Spleen (tissue), 11 donors: ENCODE results near the gene LBX2. TPM values are rescaled to one million over a fixed set of nuclear protein-coding genes. Genes with fewer than 3 reads are reported as not detected.

Source experiments
- DNase-seq: peaks from one replicate; pipeline ENCODE4 v3.0.0-alpha.2; 2020
- H3K27ac ChIP-seq, 8 donors: fragments of 200-600 bp; sonication (generic) in 7 of 8; 1 replicate in 4 of 8; 2 replicates in 4 of 8; pipeline versions ENCODE4 v1.5.0 to v1.8.0; 2016 to 2021; ENCODE audit warnings: inconsistent platforms in 4 of 8, mild to moderate bottlenecking in 4 of 8, moderate library complexity in 1 of 8
- H3K27me3 ChIP-seq, 7 donors: fragments of 200-600 bp; sonication (generic) in 6 of 7; replicated peaks in 1 of 7; 1 replicate in 4 of 7; 2 replicates in 3 of 7; pipeline versions ENCODE4 v1.5.0 to v1.8.0; 2016 to 2021; ENCODE audit warnings: inconsistent platforms in 3 of 7, mild to moderate bottlenecking in 1 of 7
- H3K36me3 ChIP-seq, 6 donors: fragments of 200-600 bp; sonication (generic) in 5 of 6; 1 replicate in 4 of 6; 2 replicates in 2 of 6; pipeline versions ENCODE4 v1.5.0 to v1.8.0; 2016 to 2021; ENCODE audit warnings: inconsistent platforms in 2 of 6
- H3K4me1 ChIP-seq, 6 donors: fragments of 200-600 bp; sonication (generic) in 5 of 6; 1 replicate in 3 of 6; 2 replicates in 3 of 6; pipeline versions ENCODE4 v1.5.0 to v1.8.0; 2016 to 2021; ENCODE audit warnings: inconsistent platforms in 3 of 6
- H3K4me3 ChIP-seq, 8 donors: fragments of 200-600 bp; sonication (generic) in 7 of 8; 1 replicate in 4 of 8; 2 replicates in 4 of 8; pipeline versions ENCODE4 v1.5.0 to v1.8.0; 2016 to 2021; ENCODE audit warnings: inconsistent platforms in 4 of 8, mild to moderate bottlenecking in 4 of 8, moderate library complexity in 2 of 8
- H3K9me3 ChIP-seq, 8 donors: fragments of 200-600 bp; sonication (generic) in 7 of 8; 1 replicate in 4 of 8; 2 replicates in 4 of 8; pipeline versions ENCODE4 v1.5.0 to v1.8.0; 2016 to 2021; ENCODE audit warnings: inconsistent platforms in 4 of 8
- CTCF ChIP-seq, 11 experiments: fragments of 200-600 bp in 7 of 11; fragments of 450-650 bp in 4 of 11; sonication (generic) in 4 of 11; IDR thresholded peaks in 8 of 11; conservative IDR thresholded peaks in 3 of 11; 1 replicate in 7 of 11; 2 replicates in 4 of 11; pipeline versions ENCODE4 v1.4.0 to v1.8.0; 2016 to 2021; ENCODE audit warnings: antibody characterized with exemption in 11 of 11, inconsistent platforms in 4 of 11, mild to moderate bottlenecking in 1 of 11
- POLR2A ChIP-seq, 3 donors: fragments of 450-650 bp; IDR thresholded peaks; one replicate each; pipeline ENCODE4 v1.5.1; 2017; ENCODE audit warnings: antibody characterized with exemption in 3 of 3, mild to moderate bottlenecking in 1 of 3
- POLR2AphosphoS5 ChIP-seq, 3 donors: sonication (generic); formaldehyde crosslinking; IDR thresholded peaks; one replicate each; pipeline ENCODE4 v1.5.1; 2017; ENCODE audit warnings: antibody characterized with exemption in 3 of 3
- WGBS, 5 donors: extraction: QIAGEN DNeasy Blood & Tissue Kit in 3 of 5; methylation state at CpG; one replicate each; pipeline versions ENCODE4 v1.1.5 to v1.1.7; 2013 to 2018; 5-methylcytosine and 5-hydroxymethylcytosine counted together
- intact Hi-C: fragments of 100-400 bp; cut with DNase I; formaldehyde crosslinking; loops from one replicate; pipeline ENCODE4 v1.15.0; 2023; ENCODE audit warnings: low total_unique reads
- polyA plus RNA-seq, 3 donors: library from polyadenylated mRNA; stranded (reverse); fragments of 200-250 nt; gene quantifications; one replicate each; pipeline ENCODE4 v1.2.1, GENCODE V29; 2013
- total RNA-seq, 7 donors: library from RNA; depleted of rRNA in 3 of 7; stranded (reverse); fragments of >200 nt in 3 of 7; fragmentation: NEBNext Ultra II Directional in 4 of 7; extraction: Animal tissue kit (Norgen Biotek cat#: 25700) in 4 of 7; gene quantifications; one replicate each; pipeline versions ENCODE4 v1.1.0 to v1.2.1, GENCODE V29; 2016 to 2021
- donor health status: healthy with polysubstance abuse.
- donor health status: DM: no; HTN: no; CAD: no; lungs with moderate emphysema.
- donor health status: DM: no; HTN: no; CAD: no.
- donor health status: Bipolar disorder and iron deficiency.
- donor health status: healthy.
- donor health status: DM: no; HTN: no; CAD: no.
- donor health status: DM: yes; HTN: yes; CAD: no.

The LBX2 gene
- total and polyA plus RNA-seq, 10 donors = 0.50 to 2.7 (median 0.91) TPM

GRCh38 chr2:74512744-74513604, 13.6 kb upstream of the LBX2 start:
- WGBS, 5 donors = 10 to 27% (median 11%) methylated on average over 18 to 36 of the region's 36 CpGs
- peak; percentile 72 for DNase-seq
- no peak overlapping the region for H3K27ac ChIP-seq

GRCh38 chr2:74511104-74511989, 11.9 kb upstream of the LBX2 start:
- intact Hi-C loops = no loop called here
- 37 to 49% (median 43%) methylated on average over 11 of the region's 11 CpGs for WGBS, 5 donors
- no peak for TF ChIP-seq POLR2A (IDR thresholded peaks at IDR 0.05)
- no peak for TF ChIP-seq POLR2AphosphoS5 (IDR thresholded peaks at IDR 0.05)
- no peak for TF ChIP-seq CTCF (IDR thresholded peaks at IDR 0.05 in 8 of 11, conservative IDR thresholded peaks at IDR 0.05 in 3 of 11)
- peak; percentile 31 for DNase-seq
- Histone ChIP-seq H3K9me3 (no peaks in the 10 kb centered on the region), H3K27ac (no peak overlapping the region), H3K4me3 (no peak overlapping the region), H3K36me3 (peaks cover 0 to under 1% (median 0%) of the 10 kb centered on the region in 6 donors), H3K27me3 (peaks cover 23 to 66% (median 57%) of the 10 kb centered on the region in 7 donors), H3K4me1 (peaks cover 27 to 51% (median 46%) of the 10 kb centered on the region in 6 donors)

More at GRCh38 chr2:74512744-74513604, 13.6 kb upstream of the LBX2 start:
- H3K27me3 ChIP-seq = peaks cover 23 to 82% (median 73%) of the 10 kb centered on the region in 7 donors
- H3K36me3 ChIP-seq = no peaks in the 10 kb centered on the region
- H3K4me1 ChIP-seq = peaks cover 20 to 48% (median 42%) of the 10 kb centered on the region in 6 donors
- peak overlapping the region in 1 of 8 donors; percentile 71 for H3K4me3 ChIP-seq
- no peaks in the 10 kb centered on the region for H3K9me3 ChIP-seq
- intact Hi-C loops = no loop called here
- no peak for TF ChIP-seq CTCF (IDR thresholded peaks at IDR 0.05 in 8 of 11, conservative IDR thresholded peaks at IDR 0.05 in 3 of 11)

- Histone ChIP-seq H3K4me3 (no peak overlapping the region), H3K27ac (no peak overlapping the region), H3K36me3 (peaks cover 0 to 11% (median 7%) of the 10 kb centered on the region in 6 donors), H3K27me3 (peaks cover 14 to 55% (median 46%) of the 10 kb centered on the region in 7 donors), H3K9me3 (no peaks in the 10 kb centered on the region), H3K4me1 (peaks cover 27 to 51% (median 46%) of the 10 kb centered on the region in 6 donors)
- TF ChIP-seq POLR2AphosphoS5 (IDR thresholded peaks at IDR 0.05) (no peak), POLR2A (IDR thresholded peaks at IDR 0.05) (no peak), CTCF (IDR thresholded peaks at IDR 0.05 in 8 of 11, conservative IDR thresholded peaks at IDR 0.05 in 3 of 11) (no peak)
- WGBS, 5 donors = 80 to 92% (median 89%) methylated on average over 4 of the region's 4 CpGs
- no peak for DNase-seq
- intact Hi-C loops = no loop called here
Observed at GRCh38 chr2:74510272-74510671, 10.9 kb upstream of the LBX2 start.
